A549 (cell line): ENCODE results near the gene TMC7. TPM values are rescaled to one million over a fixed set of nuclear protein-coding genes. Genes with fewer than 3 reads are reported as not detected.

Experiments used
- ATAC-seq, 2 experiments: fragments of 200-7000 bp in 1 of 2; fragments of >200 bp in 1 of 2; cut with Nextera tagmentation in 1 of 2; cut with Tn5 transposase in 1 of 2; 3 replicates each; pipeline versions ENCODE4 v1.8.0 to v1.9.1; 2018 to 2020; ENCODE audit warnings: mild to moderate bottlenecking in 1 of 2, moderate library complexity in 1 of 2
- CTCF ChIA-PET: fragments of 300-600 bp; sonication (Branson Sonifier 250); formaldehyde crosslinking; extraction: SDS; loops from one replicate; lab custom pipeline; 2021; ENCODE audit warnings: antibody characterized with exemption, inconsistent platforms; lab: Yijun Ruan, JAX
- POLR2A ChIA-PET: fragments of 350-600 bp; formaldehyde crosslinking; extraction: SDS; loops from one replicate; lab custom pipeline; 2021; ENCODE audit warnings: antibody characterized with exemption, inconsistent platforms; lab: Yijun Ruan, JAX
- DNase-seq, 2 experiments: peaks; one replicate each; pipeline versions ENCODE4 v3.0.0 to v3.0.0-alpha.2; 2011 to 2016; ENCODE audit warnings: low read depth in 1 of 2, low spot score in 1 of 2
- FAIRE-seq: peaks from 2 replicates; lab custom pipeline; 2011; peaks lifted over from hg19 to GRCh38; lab: Jason Lieb, UNC
- H3K27ac ChIP-seq, 2 experiments: fragments of >200 bp; sonication (Bioruptor Twin); formaldehyde crosslinking; 3 replicates each; pipeline ENCODE4 v1.5.1; 2016 to 2017
- H3K4me1 ChIP-seq: fragments of >200 bp; sonication (Bioruptor Twin); formaldehyde crosslinking; 3 replicates; pipeline ENCODE4 v1.6.1; 2016
- H3K4me2 ChIP-seq: fragments of >200 bp; sonication (Bioruptor Twin); formaldehyde crosslinking; 3 replicates; pipeline ENCODE4 v1.6.1; 2016
- H3K4me3 ChIP-seq: fragments of >200 bp; sonication (Bioruptor Twin); formaldehyde crosslinking; 3 replicates; pipeline ENCODE4 v1.5.1; 2016
- H3K9me3 ChIP-seq: fragments of >200 bp; sonication (Bioruptor Twin); formaldehyde crosslinking; 3 replicates; pipeline ENCODE4 v1.6.1; 2016
- BHLHE40 ChIP-seq: IDR thresholded peaks from 2 replicates; pipeline ENCODE4 v1.6.1; 2012; ENCODE audit warnings: low read depth, low read length, inconsistent platforms
- EHF ChIP-seq: fragments of 250-450 bp; sonication (Bioruptor Pico); IDR thresholded peaks from 2 replicates; pipeline ENCODE4 v1.5.0; 2020; ENCODE audit warnings: mild to moderate bottlenecking
- EHMT2 ChIP-seq: fragments of 200-600 bp; sonication (generic); IDR thresholded peaks from 2 replicates; pipeline ENCODE4 v1.6.1; 2016; ENCODE audit warnings: antibody characterized with exemption, low read depth, mild to moderate bottlenecking, moderate library complexity
- EP300 ChIP-seq, 2 experiments: fragments of >200 bp; sonication (Bioruptor Twin); formaldehyde crosslinking; IDR thresholded peaks; 2 replicates in 1 of 2; 3 replicates in 1 of 2; pipeline ENCODE4 v1.6.1; 2016 to 2017
- HOXB5 ChIP-seq: fragments of 250-450 bp; sonication (Bioruptor Pico); IDR thresholded peaks from 2 replicates; pipeline ENCODE4 v1.5.0; 2020; ENCODE audit warnings: mild to moderate bottlenecking, moderate library complexity
- JUN ChIP-seq, 2 experiments: fragments of >200 bp; sonication (Bioruptor Twin); formaldehyde crosslinking; IDR thresholded peaks; 2 replicates in 1 of 2; 3 replicates in 1 of 2; pipeline ENCODE4 v1.6.1; 2016 to 2017
- MAZ ChIP-seq: fragments of 150-350 bp; IDR thresholded peaks from 2 replicates; pipeline ENCODE4 v1.6.1; 2014; ENCODE audit warnings: antibody characterized with exemption, low read depth, low read length, borderline replicate concordance
- NFE2L2 ChIP-seq: fragments of 150-350 bp; conservative IDR thresholded peaks from 2 replicates; pipeline ENCODE4 v1.6.1; 2014; ENCODE audit warnings: low read length
- NR3C1 ChIP-seq: fragments of >200 bp; sonication (Bioruptor Twin); formaldehyde crosslinking; IDR thresholded peaks from 3 replicates; pipeline ENCODE4 v1.6.1; 2017
- PHF8 ChIP-seq: fragments of 200-600 bp; sonication (generic); IDR thresholded peaks from 2 replicates; pipeline ENCODE4 v1.6.1; 2016; ENCODE audit warnings: low read depth, mild to moderate bottlenecking, antibody characterized with exemption, moderate library complexity, borderline replicate concordance
- POLR2AphosphoS2 ChIP-seq: conservative IDR thresholded peaks from 2 replicates; pipeline ENCODE4 v1.6.1; 2012; ENCODE audit warnings: low read length, improper control_type of control experiment, inconsistent platforms
- RAD21 ChIP-seq, 2 experiments: fragments of >200 bp in 1 of 2; sonication (Bioruptor Twin) in 1 of 2; formaldehyde crosslinking in 1 of 2; IDR thresholded peaks in 1 of 2; conservative IDR thresholded peaks in 1 of 2; 2 replicates in 1 of 2; 3 replicates in 1 of 2; pipeline ENCODE4 v1.6.1; 2012 to 2018; ENCODE audit warnings: inconsistent platforms in 1 of 2
- RARB ChIP-seq: fragments of 250-450 bp; sonication (Bioruptor Pico); IDR thresholded peaks from 2 replicates; pipeline ENCODE4 v1.8.0; 2021; ENCODE audit warnings: mild to moderate bottlenecking, moderate library complexity
- RFX5 ChIP-seq: fragments of 450-650 bp; IDR thresholded peaks from 2 replicates; pipeline ENCODE4 v1.7.1; 2014; ENCODE audit warnings: antibody characterized with exemption, mild to moderate bottlenecking, moderate library complexity
- RNF2 ChIP-seq: fragments of 200-600 bp; sonication (generic); IDR thresholded peaks from 2 replicates; pipeline ENCODE4 v1.6.1; 2016; ENCODE audit warnings: low read depth, mild to moderate bottlenecking, antibody characterized with exemption, moderate library complexity, borderline replicate concordance
- SMC3 ChIP-seq: fragments of >200 bp; sonication (Bioruptor Twin); formaldehyde crosslinking; IDR thresholded peaks from 3 replicates; pipeline ENCODE4 v1.6.1; 2018; ENCODE audit warnings: inconsistent platforms
- TFCP2L1 ChIP-seq: fragments of 250-450 bp; sonication (Bioruptor Pico); IDR thresholded peaks from 2 replicates; pipeline ENCODE4 v1.5.0; 2021; ENCODE audit warnings: mild to moderate bottlenecking
- ZFP36 ChIP-seq: fragments of 450-650 bp; IDR thresholded peaks from 2 replicates; pipeline ENCODE4 v1.6.1; 2014; ENCODE audit warnings: borderline replicate concordance; ENCODE audit not compliant: partially characterized antibody
- ZSCAN20 ChIP-seq: fragments of 250-450 bp; sonication (Bioruptor Pico); IDR thresholded peaks from 2 replicates; pipeline ENCODE4 v1.8.0; 2022; ENCODE audit warnings: mild to moderate bottlenecking, moderate library complexity
- whole genome bisulfite sequencing: methylation state at CpG from one replicate; pipeline ENCODE4 v1.1.6; 2017; ENCODE audit errors: missing lambda C conversion rate; 5-methylcytosine and 5-hydroxymethylcytosine counted together
- polyA plus RNA-seq, 4 experiments: library from polyadenylated mRNA; depleted of rRNA in 3 of 4; stranded (reverse); fragments of >200 nt; fragmentation: RNase III in 1 of 4; extraction: RNeasy Plus Mini Kit Qiagen cat#74134 plus additional on column Dnase treatment in 1 of 4; gene quantifications; 2 replicates in 3 of 4; 3 replicates in 1 of 4; pipeline ENCODE4 v1.2.3, GENCODE V29; 2011 to 2017
- TF ChIP-seq, protein P1 (sequence below): fragments of 450-650 bp; IDR thresholded peaks from 2 replicates; pipeline ENCODE4 v1.6.1; 2014; ENCODE audit warnings: antibody characterized with exemption
- TF ChIP-seq, protein P2 (sequence below): fragments of >200 bp; sonication (Bioruptor Twin); formaldehyde crosslinking; IDR thresholded peaks from 3 replicates; pipeline ENCODE4 v1.6.1; 2016
- TF ChIP-seq, protein P3 (sequence below): fragments of 250-450 bp; sonication (Bioruptor Pico); IDR thresholded peaks from 2 replicates; pipeline ENCODE4 v1.5.0; 2021; ENCODE audit warnings: mild to moderate bottlenecking, moderate library complexity, borderline replicate concordance

The TMC7 gene
- polyA plus RNA-seq, 2 of the 4 experiments (the other 2 are of a cell fraction): 7.0 to 9.4 TPM

DNA sequence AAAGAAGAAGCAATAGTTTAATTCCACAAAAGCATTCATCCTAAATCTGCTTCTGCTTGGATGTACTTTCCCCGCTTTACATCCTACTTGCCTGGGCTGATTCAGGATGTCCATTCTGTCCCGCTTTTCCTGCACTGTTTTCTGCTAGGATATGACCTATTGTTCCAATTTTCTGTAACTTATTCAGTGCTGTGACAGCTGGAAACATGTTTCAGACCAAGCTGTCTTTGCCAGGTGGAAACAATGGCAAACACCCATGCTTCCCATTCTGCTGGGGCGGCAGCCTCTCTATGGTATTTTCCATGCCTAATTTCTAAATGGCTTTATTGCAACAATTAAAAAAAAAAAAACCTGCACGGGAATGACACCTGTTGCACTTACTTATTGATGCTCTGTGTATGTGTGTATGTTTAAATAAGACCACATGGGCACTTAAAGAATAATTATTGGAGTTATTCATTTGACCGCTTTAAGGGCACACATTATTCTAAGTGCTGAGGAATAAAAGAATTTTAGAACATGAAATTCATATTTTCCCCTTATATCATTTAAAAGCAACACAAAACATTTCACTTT lies 104.7 kb downstream of the TMC7 start:
- no peak for FAIRE-seq
- ChIA-PET CTCF (interaction anchor here (0.8 to 7.2 kb wide), 6 partner anchors 17 to 414 kb away, joined by 3 to 151 read pairs (median 64); partner anchors contain the start of gene ITPRIPL2), POLR2A (no interaction called here)
- Histone ChIP-seq H3K4me3 (no peak overlapping the region), H3K4me2 (no peak overlapping the region), H3K27ac (no peak overlapping the region), H3K4me1 (peaks cover 24% of the 10 kb centered on the region)
- ATAC-seq: no peak
- 87% methylated on average over 5 of the region's 5 CpGs for WGBS
- no peak for DNase-seq
- TF ChIP-seq HOXB5 (CRISPR knock-in tag): no peak
- TF ChIP-seq, protein P1, sequence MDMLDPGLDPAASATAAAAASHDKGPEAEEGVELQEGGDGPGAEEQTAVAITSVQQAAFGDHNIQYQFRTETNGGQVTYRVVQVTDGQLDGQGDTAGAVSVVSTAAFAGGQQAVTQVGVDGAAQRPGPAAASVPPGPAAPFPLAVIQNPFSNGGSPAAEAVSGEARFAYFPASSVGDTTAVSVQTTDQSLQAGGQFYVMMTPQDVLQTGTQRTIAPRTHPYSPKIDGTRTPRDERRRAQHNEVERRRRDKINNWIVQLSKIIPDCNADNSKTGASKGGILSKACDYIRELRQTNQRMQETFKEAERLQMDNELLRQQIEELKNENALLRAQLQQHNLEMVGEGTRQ: no peak
- TF ChIP-seq EHMT2: no peak
- TF ChIP-seq MAZ: no peak
- no peak for TF ChIP-seq NR3C1
- no peak for TF ChIP-seq POLR2AphosphoS2
- no peak for TF ChIP-seq EP300 (IDR thresholded peaks at IDR 0.05)
- no peak for TF ChIP-seq PHF8
- TF ChIP-seq, all 56 proteins: peak for 0
- no peaks in the 10 kb centered on the region for H3K9me3 ChIP-seq

DNA sequence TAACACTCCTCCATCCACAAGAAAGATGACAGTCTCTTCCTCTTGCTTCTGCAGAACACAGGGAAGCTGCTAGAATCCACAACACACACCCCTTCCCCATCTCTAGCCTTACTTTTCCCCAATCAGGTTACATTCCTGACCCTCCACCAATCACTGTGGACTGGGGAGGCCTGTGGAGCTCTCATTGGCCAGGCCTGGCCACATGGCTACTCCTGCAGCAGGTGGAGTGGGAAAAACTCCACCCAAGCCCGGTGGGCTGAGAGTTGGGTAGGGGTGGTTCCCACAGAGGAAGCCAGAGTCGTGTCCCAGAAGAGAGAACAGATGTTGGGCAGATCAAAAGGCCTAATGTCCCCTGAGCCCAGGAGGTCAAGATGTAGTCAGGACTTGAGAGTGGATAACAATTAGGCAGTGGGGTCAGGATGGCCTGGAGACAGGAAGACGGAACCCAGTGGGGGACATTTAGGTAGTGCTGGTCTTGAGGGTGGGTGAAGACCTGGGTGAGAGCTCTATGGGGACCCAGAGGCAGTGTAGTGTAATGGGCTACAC lies 105.7 kb downstream of the TMC7 start:
- FAIRE-seq (no peak), ATAC-seq (no peak), DNase-seq (no peak)
- no peak for TF ChIP-seq NFE2L2
- TF ChIP-seq, protein P2, sequence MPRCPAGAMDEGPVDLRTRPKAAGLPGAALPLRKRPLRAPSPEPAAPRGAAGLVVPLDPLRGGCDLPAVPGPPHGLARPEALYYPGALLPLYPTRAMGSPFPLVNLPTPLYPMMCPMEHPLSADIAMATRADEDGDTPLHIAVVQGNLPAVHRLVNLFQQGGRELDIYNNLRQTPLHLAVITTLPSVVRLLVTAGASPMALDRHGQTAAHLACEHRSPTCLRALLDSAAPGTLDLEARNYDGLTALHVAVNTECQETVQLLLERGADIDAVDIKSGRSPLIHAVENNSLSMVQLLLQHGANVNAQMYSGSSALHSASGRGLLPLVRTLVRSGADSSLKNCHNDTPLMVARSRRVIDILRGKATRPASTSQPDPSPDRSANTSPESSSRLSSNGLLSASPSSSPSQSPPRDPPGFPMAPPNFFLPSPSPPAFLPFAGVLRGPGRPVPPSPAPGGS: no peak
- TF ChIP-seq RFX5: no peak
- no peak for TF ChIP-seq RARB (CRISPR knock-in tag)
- TF ChIP-seq SMC3: no peak
- TF ChIP-seq NR3C1: no peak
- no peak for TF ChIP-seq ZFP36
- TF ChIP-seq, protein P3, sequence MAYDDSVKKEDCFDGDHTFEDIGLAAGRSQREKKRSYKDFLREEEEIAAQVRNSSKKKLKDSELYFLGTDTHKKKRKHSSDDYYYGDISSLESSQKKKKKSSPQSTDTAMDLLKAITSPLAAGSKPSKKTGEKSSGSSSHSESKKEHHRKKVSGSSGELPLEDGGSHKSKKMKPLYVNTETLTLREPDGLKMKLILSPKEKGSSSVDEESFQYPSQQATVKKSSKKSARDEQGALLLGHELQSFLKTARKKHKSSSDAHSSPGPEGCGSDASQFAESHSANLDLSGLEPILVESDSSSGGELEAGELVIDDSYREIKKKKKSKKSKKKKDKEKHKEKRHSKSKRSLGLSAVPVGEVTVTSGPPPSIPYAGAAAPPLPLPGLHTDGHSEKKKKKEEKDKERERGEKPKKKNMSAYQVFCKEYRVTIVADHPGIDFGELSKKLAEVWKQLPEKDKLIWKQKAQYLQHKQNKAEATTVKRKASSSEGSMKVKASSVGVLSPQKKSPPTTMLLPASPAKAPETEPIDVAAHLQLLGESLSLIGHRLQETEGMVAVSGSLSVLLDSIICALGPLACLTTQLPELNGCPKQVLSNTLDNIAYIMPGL: no peak
- TF ChIP-seq EHF (CRISPR knock-in tag): no peak
- TF ChIP-seq JUN (IDR thresholded peaks at IDR 0.05): no peak
- no peak for TF ChIP-seq TFCP2L1 (CRISPR knock-in tag)
- TF ChIP-seq RNF2: no peak
- TF ChIP-seq BHLHE40: no peak
- no peak for TF ChIP-seq RAD21 (conservative IDR thresholded peaks at IDR 0.05 in 1 of 2, IDR thresholded peaks at IDR 0.05 in 1 of 2)
- no peak for TF ChIP-seq ZSCAN20
- CTCF ChIA-PET: interaction anchor here (0.8 to 7.2 kb wide), 5 partner anchors 20 to 413 kb away, joined by 3 to 151 read pairs (median 94); partner anchors contain the start of gene ITPRIPL2
- POLR2A ChIA-PET: interaction anchor here (0.7 kb wide), 1 partner anchor 10 kb away, joined by 5 read pairs; no protein-coding TSS in a partner anchor
- Histone ChIP-seq H3K9me3 (no peaks in the 10 kb centered on the region), H3K4me1 (peaks cover 34% of the 10 kb centered on the region), H3K4me3 (no peak overlapping the region), H3K4me2 (no peak overlapping the region), H3K27ac (no peak overlapping the region)
- WGBS: 91% methylated on average over 3 of the region's 3 CpGs
